ENCODE data around the gene CLSTN2.

The CLSTN2 gene

GRCh38 chr3:140359233-140359995 is 424.4 kb downstream of the CLSTN2 start:
- H3K4me3 ChIP-seq (ENCODE audit: insufficient read depth in 1 of 2, low read depth in 1 of 2, low read length in 2 of 2), result no peak overlapping the region
- H3K9ac ChIP-seq (ENCODE audit: low read length), result no peak overlapping the region
- WGBS, result 11% methylated on average over 2 of the region's 5 CpGs
- H3K18ac ChIP-seq (ENCODE audit: low read depth in 1 of 2, low read length in 2 of 2), result no peak overlapping the region
- H2BK12ac ChIP-seq (ENCODE audit: low read length in 2 of 2), result no peak overlapping the region
- H3K79me1 ChIP-seq (replicated peaks; ENCODE audit: low read length, poor library complexity, severe bottlenecking), result peaks cover 2% of the 10 kb centered on the region
- H3K36me3 ChIP-seq (ENCODE audit: control insufficient read depth in 1 of 2, insufficient read depth in 2 of 2, low read depth in 1 of 2, low read length in 2 of 2), result no peaks in the 10 kb centered on the region
- H2AFZ ChIP-seq (ENCODE audit: low read depth, low read length), result no peak overlapping the region
- no peaks in the 10 kb centered on the region for H3K9me3 ChIP-seq (ENCODE audit: control insufficient read depth, low read length)
- no peak overlapping the region for H4K8ac ChIP-seq (ENCODE audit: low read length)
- H3K4me1 ChIP-seq (ENCODE audit: control insufficient read depth, insufficient read depth, low read depth, low read length), result peaks cover 3% of the 10 kb centered on the region
- no peak overlapping the region for H3K23ac ChIP-seq (ENCODE audit: low read length in 2 of 2)
- H2BK5ac ChIP-seq (ENCODE audit: low read depth, low read length, poor library complexity, severe bottlenecking), result no peak overlapping the region
- no peak for DNase-seq
- H2BK120ac ChIP-seq (ENCODE audit: low read depth, low read length), result no peak overlapping the region
- no peak overlapping the region for H4K91ac ChIP-seq (ENCODE audit: low read length)
- H3K4me2 ChIP-seq (ENCODE audit: low read length, poor library complexity, severe bottlenecking), result no peak overlapping the region
- no peak overlapping the region for H3K14ac ChIP-seq (ENCODE audit: low read length in 2 of 2)
- H2BK15ac ChIP-seq (ENCODE audit: low read depth, poor library complexity, severe bottlenecking), result no peak overlapping the region
- no peak overlapping the region for H3K4ac ChIP-seq (ENCODE audit: low read depth in 1 of 2, low read length in 2 of 2)
- peaks cover 5 to 14% of the 10 kb centered on the region in 2 experiments for H3K27me3 ChIP-seq (ENCODE audit: control insufficient read depth in 1 of 2, insufficient read depth in 1 of 2, low read length in 2 of 2)
- no peak overlapping the region for H3K27ac ChIP-seq (ENCODE audit: low read length, poor library complexity, severe bottlenecking)
- no peak overlapping the region for H2AK5ac ChIP-seq (ENCODE audit: low read length, severe bottlenecking)

GRCh38 chr3:140360332-140360731 is 425.3 kb downstream of the CLSTN2 start:
- H3K27me3 ChIP-seq (ENCODE audit: control insufficient read depth in 1 of 2, insufficient read depth in 1 of 2, low read length in 2 of 2), result peaks cover 5 to 14% of the 10 kb centered on the region in 2 experiments
- no peak overlapping the region for H2BK12ac ChIP-seq (ENCODE audit: low read length in 2 of 2)
- H2BK5ac ChIP-seq (ENCODE audit: low read depth, low read length, poor library complexity, severe bottlenecking), result no peak overlapping the region
- no peak overlapping the region for H2BK120ac ChIP-seq (ENCODE audit: low read depth, low read length)
- no peak overlapping the region for H3K4ac ChIP-seq (ENCODE audit: low read depth in 1 of 2, low read length in 2 of 2)
- no CpG with 5 or more reads among the region's 1 CpG for WGBS
- H3K4me3 ChIP-seq (ENCODE audit: insufficient read depth in 1 of 2, low read depth in 1 of 2, low read length in 2 of 2), result no peak overlapping the region
- no peaks in the 10 kb centered on the region for H3K9me3 ChIP-seq (ENCODE audit: control insufficient read depth, low read length)
- DNase-seq, result no peak
- no peak overlapping the region for H3K9ac ChIP-seq (ENCODE audit: low read length)
- H3K18ac ChIP-seq (ENCODE audit: low read depth in 1 of 2, low read length in 2 of 2), result no peak overlapping the region
- no peak overlapping the region for H3K14ac ChIP-seq (ENCODE audit: low read length in 2 of 2)
- H4K91ac ChIP-seq (ENCODE audit: low read length), result no peak overlapping the region
- H3K79me1 ChIP-seq (replicated peaks; ENCODE audit: low read length, poor library complexity, severe bottlenecking), result peaks cover 2% of the 10 kb centered on the region
- H2AFZ ChIP-seq (ENCODE audit: low read depth, low read length), result no peak overlapping the region
- no peaks in the 10 kb centered on the region for H3K36me3 ChIP-seq (ENCODE audit: control insufficient read depth in 1 of 2, insufficient read depth in 2 of 2, low read depth in 1 of 2, low read length in 2 of 2)
- H3K23ac ChIP-seq (ENCODE audit: low read length in 2 of 2), result no peak overlapping the region
- no peak overlapping the region for H2BK15ac ChIP-seq (ENCODE audit: low read depth, poor library complexity, severe bottlenecking)
- H2AK5ac ChIP-seq (ENCODE audit: low read length, severe bottlenecking), result no peak overlapping the region
- H3K4me1 ChIP-seq (ENCODE audit: control insufficient read depth, insufficient read depth, low read depth, low read length), result peaks cover 3% of the 10 kb centered on the region
- no peak overlapping the region for H3K4me2 ChIP-seq (ENCODE audit: low read length, poor library complexity, severe bottlenecking)
- H4K8ac ChIP-seq (ENCODE audit: low read length), result no peak overlapping the region
- H3K27ac ChIP-seq (ENCODE audit: low read length, poor library complexity, severe bottlenecking), result no peak overlapping the region

GRCh38 chr3:140363801-140364200 is 428.8 kb downstream of the CLSTN2 start:
- no peak overlapping the region for H2BK120ac ChIP-seq (ENCODE audit: low read depth, low read length)
- H2BK12ac ChIP-seq (ENCODE audit: low read length in 2 of 2), result no peak overlapping the region
- H3K79me1 ChIP-seq (replicated peaks; ENCODE audit: low read length, poor library complexity, severe bottlenecking), result peaks cover under 1% of the 10 kb centered on the region
- no peak overlapping the region for H3K4me3 ChIP-seq (ENCODE audit: insufficient read depth in 1 of 2, low read depth in 1 of 2, low read length in 2 of 2)
- 73% methylated on average over 6 of the region's 6 CpGs for WGBS
- H3K18ac ChIP-seq (ENCODE audit: low read depth in 1 of 2, low read length in 2 of 2), result no peak overlapping the region
- H2AK5ac ChIP-seq (ENCODE audit: low read length, severe bottlenecking), result no peak overlapping the region
- peaks cover under 1% of the 10 kb centered on the region for H3K4me1 ChIP-seq (ENCODE audit: control insufficient read depth, insufficient read depth, low read depth, low read length)
- no peak overlapping the region for H4K91ac ChIP-seq (ENCODE audit: low read length)
- H3K9me3 ChIP-seq (ENCODE audit: control insufficient read depth, low read length), result no peaks in the 10 kb centered on the region
- no peak overlapping the region for H3K9ac ChIP-seq (ENCODE audit: low read length)
- no peak overlapping the region for H2BK5ac ChIP-seq (ENCODE audit: low read depth, low read length, poor library complexity, severe bottlenecking)
- H3K27me3 ChIP-seq (ENCODE audit: control insufficient read depth in 1 of 2, insufficient read depth in 1 of 2, low read length in 2 of 2), result peaks cover 3 to 8% of the 10 kb centered on the region in 2 experiments
- H3K4me2 ChIP-seq (ENCODE audit: low read length, poor library complexity, severe bottlenecking), result no peak overlapping the region
- H3K36me3 ChIP-seq (ENCODE audit: control insufficient read depth in 1 of 2, insufficient read depth in 2 of 2, low read depth in 1 of 2, low read length in 2 of 2), result no peaks in the 10 kb centered on the region
- no peak overlapping the region for H3K23ac ChIP-seq (ENCODE audit: low read length in 2 of 2)
- H3K14ac ChIP-seq (ENCODE audit: low read length in 2 of 2), result no peak overlapping the region
- no peak overlapping the region for H4K8ac ChIP-seq (ENCODE audit: low read length)
- no peak overlapping the region for H3K4ac ChIP-seq (ENCODE audit: low read depth in 1 of 2, low read length in 2 of 2)
- H3K27ac ChIP-seq (ENCODE audit: low read length, poor library complexity, severe bottlenecking), result no peak overlapping the region
- DNase-seq, result no peak
- no peak overlapping the region for H2BK15ac ChIP-seq (ENCODE audit: low read depth, poor library complexity, severe bottlenecking)
- no peak overlapping the region for H2AFZ ChIP-seq (ENCODE audit: low read depth, low read length)

- Histone ChIP-seq H2BK12ac (ENCODE audit: low read length in 2 of 2) (no peak overlapping the region), H3K14ac (ENCODE audit: low read length in 2 of 2) (no peak overlapping the region), H2AK5ac (ENCODE audit: low read length, severe bottlenecking) (no peak overlapping the region), H3K27me3 (ENCODE audit: control insufficient read depth in 1 of 2, insufficient read depth in 1 of 2, low read length in 2 of 2) (peaks cover 0 to 8% of the 10 kb centered on the region in 2 experiments), H3K9ac (ENCODE audit: low read length) (no peak overlapping the region), H3K4ac (ENCODE audit: low read depth in 1 of 2, low read length in 2 of 2) (no peak overlapping the region), H3K4me3 (ENCODE audit: insufficient read depth in 1 of 2, low read depth in 1 of 2, low read length in 2 of 2) (no peak overlapping the region), H3K4me1 (ENCODE audit: control insufficient read depth, insufficient read depth, low read depth, low read length) (no peaks in the 10 kb centered on the region), H2BK15ac (ENCODE audit: low read depth, poor library complexity, severe bottlenecking) (no peak overlapping the region), H3K9me3 (ENCODE audit: control insufficient read depth, low read length) (no peaks in the 10 kb centered on the region), H3K36me3 (ENCODE audit: control insufficient read depth in 1 of 2, insufficient read depth in 2 of 2, low read depth in 1 of 2, low read length in 2 of 2) (no peaks in the 10 kb centered on the region), H3K4me2 (ENCODE audit: low read length, poor library complexity, severe bottlenecking) (no peak overlapping the region), H3K18ac (ENCODE audit: low read depth in 1 of 2, low read length in 2 of 2) (no peak overlapping the region), H3K27ac (ENCODE audit: low read length, poor library complexity, severe bottlenecking) (no peak overlapping the region), H3K23ac (ENCODE audit: low read length in 2 of 2) (no peak overlapping the region), H4K91ac (ENCODE audit: low read length) (no peak overlapping the region), H2BK5ac (ENCODE audit: low read depth, low read length, poor library complexity, severe bottlenecking) (no peak overlapping the region), H2BK120ac (ENCODE audit: low read depth, low read length) (no peak overlapping the region), H4K8ac (ENCODE audit: low read length) (no peak overlapping the region), H3K79me1 (replicated peaks; ENCODE audit: low read length, poor library complexity, severe bottlenecking) (no peaks in the 10 kb centered on the region), H2AFZ (ENCODE audit: low read depth, low read length) (no peak overlapping the region)
- DNase-seq, result no peak
- WGBS, result 79% methylated on average over 6 of the region's 9 CpGs
These were observed 431.1 kb downstream of the CLSTN2 start for GRCh38 chr3:140365872-140366697.
